Measurements from ENCODE around the gene SSTR5. TPM values are rescaled to one million over a fixed set of nuclear protein-coding genes. Genes with fewer than 3 reads are reported as not detected.
A peak's percentile ranks its signal among the peaks of the same experiment; 100 is the strongest.

The SSTR5 gene
- total RNA-seq, 1 donor from 2014 or later, result not detected

DNA sequence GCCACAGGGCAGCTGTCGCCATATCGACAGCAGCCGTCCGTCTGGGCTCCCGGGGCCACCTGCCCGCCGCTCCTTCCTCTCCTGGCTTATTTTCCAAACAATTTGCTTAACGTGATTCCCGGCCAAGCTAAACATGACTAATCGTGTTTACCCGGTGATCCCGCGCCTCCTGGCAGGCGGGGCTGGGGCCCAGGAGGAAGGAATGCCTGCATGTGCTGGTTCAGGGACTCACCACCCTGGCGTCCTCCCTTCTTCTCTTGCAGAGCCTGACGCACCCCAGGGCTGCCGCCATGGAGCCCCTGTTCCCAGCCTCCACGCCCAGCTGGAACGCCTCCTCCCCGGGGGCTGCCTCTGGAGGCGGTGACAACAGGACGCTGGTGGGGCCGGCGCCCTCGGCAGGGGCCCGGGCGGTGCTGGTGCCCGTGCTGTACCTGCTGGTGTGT, 6.1 kb downstream of the SSTR5 start:
- H3K36me3 ChIP-seq, result no peaks in the 10 kb centered on the region
- DNase-seq (peak; percentile 76), ATAC-seq (peak; percentile 67)
- TF ChIP-seq, protein P1, sequence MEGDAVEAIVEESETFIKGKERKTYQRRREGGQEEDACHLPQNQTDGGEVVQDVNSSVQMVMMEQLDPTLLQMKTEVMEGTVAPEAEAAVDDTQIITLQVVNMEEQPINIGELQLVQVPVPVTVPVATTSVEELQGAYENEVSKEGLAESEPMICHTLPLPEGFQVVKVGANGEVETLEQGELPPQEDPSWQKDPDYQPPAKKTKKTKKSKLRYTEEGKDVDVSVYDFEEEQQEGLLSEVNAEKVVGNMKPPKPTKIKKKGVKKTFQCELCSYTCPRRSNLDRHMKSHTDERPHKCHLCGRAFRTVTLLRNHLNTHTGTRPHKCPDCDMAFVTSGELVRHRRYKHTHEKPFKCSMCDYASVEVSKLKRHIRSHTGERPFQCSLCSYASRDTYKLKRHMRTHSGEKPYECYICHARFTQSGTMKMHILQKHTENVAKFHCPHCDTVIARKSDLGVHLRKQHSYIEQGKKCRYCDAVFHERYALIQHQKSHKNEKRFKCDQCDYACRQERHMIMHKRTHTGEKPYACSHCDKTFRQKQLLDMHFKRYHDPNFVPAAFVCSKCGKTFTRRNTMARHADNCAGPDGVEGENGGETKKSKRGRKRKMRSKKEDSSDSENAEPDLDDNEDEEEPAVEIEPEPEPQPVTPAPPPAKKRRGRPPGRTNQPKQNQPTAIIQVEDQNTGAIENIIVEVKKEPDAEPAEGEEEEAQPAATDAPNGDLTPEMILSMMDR (IDR thresholded peaks at IDR 0.05), result no peak
- H3K27ac ChIP-seq, result no peak overlapping the region
- no peak overlapping the region for H3K4me3 ChIP-seq
- intact Hi-C loops (cut with DNase I), result no loop called here
- no peaks in the 10 kb centered on the region for H3K4me1 ChIP-seq
- H3K27me3 ChIP-seq, result peaks cover 50% of the 10 kb centered on the region
- no peaks in the 10 kb centered on the region for H3K9me3 ChIP-seq

- no peak overlapping the region for H3K27ac ChIP-seq
- TF ChIP-seq, protein P1 (IDR thresholded peaks at IDR 0.05), result no peak
- DNase-seq, result no peak
- no peak overlapping the region for H3K4me3 ChIP-seq
- intact Hi-C loops (cut with DNase I), result no loop called here
- no peaks in the 10 kb centered on the region for H3K36me3 ChIP-seq
- H3K9me3 ChIP-seq, result no peaks in the 10 kb centered on the region
- H3K27me3 ChIP-seq, result peaks cover 52% of the 10 kb centered on the region
- H3K4me1 ChIP-seq, result no peaks in the 10 kb centered on the region
- no peak for ATAC-seq
These were observed 6.8 kb downstream of the SSTR5 start for GRCh38 chr16:1079341-1079740.

DNA sequence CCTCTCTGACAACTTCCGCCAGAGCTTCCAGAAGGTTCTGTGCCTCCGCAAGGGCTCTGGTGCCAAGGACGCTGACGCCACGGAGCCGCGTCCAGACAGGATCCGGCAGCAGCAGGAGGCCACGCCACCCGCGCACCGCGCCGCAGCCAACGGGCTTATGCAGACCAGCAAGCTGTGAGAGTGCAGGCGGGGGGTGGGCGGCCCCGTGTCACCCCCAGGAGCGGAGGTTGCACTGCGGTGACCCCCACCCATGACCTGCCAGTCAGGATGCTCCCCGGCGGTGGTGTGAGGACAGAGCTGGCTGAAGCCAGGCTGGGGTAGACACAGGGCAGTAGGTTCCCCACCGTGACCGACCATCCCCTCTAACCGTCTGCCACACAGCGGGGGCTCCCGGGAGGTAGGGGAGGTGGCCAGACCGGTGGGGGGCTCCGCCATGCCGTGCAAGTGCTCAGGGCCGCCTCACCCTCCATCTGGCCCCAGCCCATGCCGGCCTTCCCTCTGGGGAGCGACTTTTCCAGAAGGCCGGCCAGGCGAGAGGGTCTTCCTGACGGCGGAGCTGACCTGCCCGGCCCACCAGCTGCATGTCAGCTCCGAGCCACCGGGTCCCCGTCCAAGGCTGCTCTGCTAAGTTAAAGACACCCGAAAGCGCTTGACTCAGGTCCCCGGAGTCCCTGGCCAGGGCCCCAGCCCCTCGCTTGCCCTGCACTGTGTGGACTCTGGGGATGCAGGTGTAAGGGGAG, 7.4 kb downstream of the SSTR5 start:
- Histone ChIP-seq H3K27ac (no peak overlapping the region), H3K9me3 (no peaks in the 10 kb centered on the region), H3K4me3 (no peak overlapping the region), H3K36me3 (no peaks in the 10 kb centered on the region), H3K27me3 (peaks cover 54% of the 10 kb centered on the region), H3K4me1 (no peaks in the 10 kb centered on the region)
- TF ChIP-seq, protein P1 (IDR thresholded peaks at IDR 0.05), result no peak
- ATAC-seq, result no peak
- intact Hi-C loops (cut with DNase I), result no loop called here
- no peak for DNase-seq

- no peak for DNase-seq
- Histone ChIP-seq H3K4me1 (no peaks in the 10 kb centered on the region), H3K9me3 (no peaks in the 10 kb centered on the region), H3K27me3 (peaks cover 61% of the 10 kb centered on the region), H3K27ac (no peak overlapping the region), H3K4me3 (no peak overlapping the region), H3K36me3 (no peaks in the 10 kb centered on the region)
- no peak for ATAC-seq
- TF ChIP-seq, protein P1 (IDR thresholded peaks at IDR 0.05), result no peak
- intact Hi-C loops (cut with DNase I), result no loop called here
These were observed 8.5 kb downstream of the SSTR5 start for GRCh38 chr16:1080801-1081733.

DNA sequence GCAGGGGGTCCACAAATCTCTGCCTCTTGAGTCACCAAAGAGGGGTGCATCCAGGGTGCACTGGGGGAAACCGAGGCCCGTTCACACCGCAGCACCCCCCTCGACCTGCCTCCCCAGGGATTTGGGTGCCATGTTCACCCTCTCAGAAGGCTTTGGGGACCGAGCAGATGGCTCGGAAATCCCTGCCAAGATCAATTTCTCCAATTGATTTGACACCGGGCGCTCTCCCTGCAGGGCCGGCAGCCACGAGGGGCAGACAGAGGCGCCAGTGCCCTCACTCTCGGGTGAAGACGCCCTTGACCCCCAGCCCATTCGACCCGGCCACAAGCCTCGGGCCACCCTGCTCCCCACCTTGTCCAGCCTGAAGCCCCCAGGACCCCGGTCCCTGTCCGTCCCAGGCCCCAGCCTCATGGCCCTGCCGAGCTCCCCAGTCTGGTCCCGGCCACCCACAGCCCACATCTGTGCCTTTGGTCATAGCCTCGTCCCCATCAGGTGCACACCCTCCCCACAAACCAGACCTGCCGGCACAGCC, 9.3 kb downstream of the SSTR5 start:
- TF ChIP-seq, protein P1 (IDR thresholded peaks at IDR 0.05), result no peak
- Histone ChIP-seq H3K36me3 (no peaks in the 10 kb centered on the region), H3K4me1 (no peaks in the 10 kb centered on the region), H3K27me3 (peaks cover 63% of the 10 kb centered on the region), H3K4me3 (no peak overlapping the region), H3K9me3 (no peaks in the 10 kb centered on the region), H3K27ac (no peak overlapping the region)
- intact Hi-C loops (cut with DNase I), result no loop called here
- DNase-seq, result no peak
- no peak for ATAC-seq
